Glomerular visceral epithelial cell (primary cell): Measurements from ENCODE around the gene TRABD.

ENCODE experiments used
- DNase-seq: peaks from one replicate; pipeline ENCODE4 v3.0.0-alpha.2; 2016; ENCODE audit errors: extremely low spot score

The TRABD gene

DNA sequence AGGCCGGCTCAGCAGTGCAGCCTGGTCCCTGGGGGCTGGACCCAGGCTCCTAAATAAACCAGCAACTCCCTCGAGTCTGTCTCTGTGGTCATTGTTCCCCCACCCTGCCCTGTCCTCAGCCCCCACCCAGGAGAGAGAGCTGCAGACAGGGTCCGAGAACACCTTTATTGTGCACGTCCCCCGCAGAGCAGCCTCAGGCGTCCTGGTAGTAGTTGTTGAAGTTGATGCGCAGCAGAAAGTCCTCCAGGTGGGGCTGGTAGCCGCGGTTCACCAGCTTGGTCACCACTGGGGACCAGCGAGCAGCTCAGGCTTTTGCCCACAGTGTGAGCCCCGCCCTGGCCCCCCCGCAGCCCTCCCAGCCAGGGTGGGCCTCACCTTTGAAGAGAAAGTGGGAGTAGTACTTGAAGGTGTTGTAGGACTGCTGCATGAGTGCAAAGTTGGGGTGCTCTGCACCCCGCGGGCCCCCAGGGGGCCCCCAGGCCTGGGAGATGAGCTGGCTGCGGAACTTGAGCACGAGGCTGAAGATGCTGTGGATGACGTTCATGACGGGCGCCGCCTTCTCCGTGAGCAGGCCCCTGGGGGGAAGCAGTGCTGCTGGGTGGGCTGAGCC lies 31.9 kb downstream of the TRABD start:
- no peak for DNase-seq

GRCh38 chr22:50218153-50218995 lies 32.7 kb downstream of the TRABD start:
- no peak for DNase-seq

DNA sequence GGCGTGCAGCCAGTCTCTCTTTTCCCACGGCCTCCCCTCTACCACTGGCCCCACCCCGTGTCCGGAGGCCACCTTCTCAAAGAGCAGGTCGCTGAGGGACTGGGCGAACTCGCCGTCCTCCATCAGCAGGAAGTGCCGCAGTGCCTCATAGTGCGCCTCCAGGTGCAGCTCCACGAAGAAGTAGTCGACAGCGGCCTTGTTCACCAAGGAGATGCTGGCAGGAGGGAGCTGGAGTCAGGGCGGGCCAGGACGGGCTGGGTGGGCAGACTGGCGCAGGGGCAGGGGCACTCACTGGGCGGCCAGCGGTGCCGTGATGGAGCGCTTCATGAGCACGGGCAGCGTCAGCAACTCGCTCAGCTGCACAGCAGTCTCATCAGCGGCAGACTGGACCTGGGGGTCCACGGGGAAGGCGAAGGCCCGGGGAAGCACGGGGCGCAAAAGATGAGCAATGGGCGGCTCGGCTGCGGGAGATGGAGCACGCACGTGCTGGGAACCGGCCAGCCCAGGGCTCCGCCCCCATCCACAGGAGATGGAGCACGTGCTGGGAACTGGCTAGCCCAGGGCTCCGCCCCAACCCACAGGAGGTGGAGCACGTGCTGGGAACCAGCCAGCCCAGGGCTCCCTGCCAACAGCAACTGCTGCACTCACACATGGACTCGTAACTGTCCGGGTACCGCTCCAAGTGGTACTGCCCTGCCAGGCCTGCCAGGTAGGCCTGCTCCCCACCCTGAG lies 33.4 kb downstream of the TRABD start:
- DNase-seq, result peak; percentile 55

- no peak for DNase-seq
These were observed 34.3 kb downstream of the TRABD start for GRCh38 chr22:50219800-50220602.

- DNase-seq, result no peak
These were observed 35.1 kb downstream of the TRABD start for GRCh38 chr22:50220603-50221409.

- no peak for DNase-seq
These were observed 35.9 kb downstream of the TRABD start for GRCh38 chr22:50221410-50222300.

DNA sequence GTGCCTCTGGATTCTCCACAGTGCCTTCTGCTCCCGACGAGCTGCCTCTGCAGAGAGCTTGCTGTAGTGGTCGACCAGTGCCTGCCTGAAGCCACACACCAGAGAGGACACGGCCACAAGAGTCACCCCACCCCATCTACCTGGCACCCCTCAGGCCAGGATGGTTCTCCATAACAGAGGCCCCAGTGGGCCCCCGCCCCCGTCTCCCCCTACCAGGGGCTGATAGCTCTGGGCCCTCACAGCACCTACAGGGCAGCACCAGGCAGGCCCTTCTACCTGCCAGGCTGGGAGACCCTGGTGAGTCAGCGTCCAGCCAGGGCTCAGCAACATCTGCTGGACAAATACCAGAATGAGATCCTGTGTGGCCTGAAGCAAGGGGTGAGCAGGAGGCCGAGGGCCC lies 36.8 kb downstream of the TRABD start:
- no peak for DNase-seq

DNA sequence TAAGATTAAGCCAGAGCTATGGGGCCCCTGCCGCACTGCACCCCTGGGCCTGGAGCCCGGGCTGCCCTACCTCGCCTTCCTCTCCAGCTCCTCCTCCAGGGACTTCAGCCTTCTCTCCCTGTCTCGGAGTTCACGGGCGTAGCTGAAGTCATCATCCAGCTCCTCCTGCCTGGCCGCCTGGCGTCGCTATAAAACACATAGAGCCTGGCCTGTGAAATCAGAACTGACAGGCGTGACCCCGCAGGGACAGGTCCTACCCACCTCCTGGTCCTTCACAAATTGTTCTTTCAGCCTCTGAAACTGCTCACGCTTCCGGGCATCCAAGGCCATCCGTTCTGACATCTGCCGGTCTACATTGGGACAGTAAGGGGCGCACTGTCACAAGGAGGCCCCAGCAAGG lies 38.4 kb downstream of the TRABD start:
- no peak for DNase-seq

DNA sequence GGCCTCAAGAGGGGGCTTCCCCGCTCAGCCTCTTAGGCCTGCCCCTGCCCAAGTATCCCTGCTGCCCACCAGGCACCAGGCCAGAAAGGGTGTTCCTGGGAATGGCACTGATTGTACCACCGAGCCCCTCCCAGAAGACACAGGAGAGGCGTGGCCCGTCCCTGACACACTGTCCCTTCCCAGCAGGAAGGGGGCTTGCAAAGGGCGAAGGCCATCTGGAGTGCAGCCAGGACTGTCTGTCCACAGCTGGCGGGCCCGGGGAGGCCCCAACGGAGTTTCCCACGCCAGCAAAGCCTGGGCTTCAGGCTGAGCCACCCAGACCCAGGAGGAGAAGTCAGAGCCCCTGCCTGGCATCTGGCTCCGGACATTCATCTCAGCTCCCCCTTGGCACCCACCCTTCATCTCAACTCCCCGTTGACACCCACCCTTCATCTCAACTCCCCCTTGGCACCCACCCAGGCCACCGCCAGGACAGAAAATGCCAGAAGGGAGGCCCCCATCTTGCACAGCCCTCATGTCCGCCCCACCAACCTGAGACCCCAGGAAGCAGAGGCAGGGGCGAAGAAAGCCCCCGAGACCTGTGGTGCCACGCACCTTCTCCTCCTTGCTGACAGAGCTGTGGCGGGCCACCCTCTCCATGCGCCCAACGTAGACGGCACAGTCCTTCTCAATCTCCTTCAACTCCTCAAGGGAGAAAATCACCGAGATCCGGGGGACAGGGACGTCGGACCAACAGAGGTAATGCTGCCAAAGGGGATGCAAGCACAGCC lies 39.7 kb downstream of the TRABD start:
- no peak for DNase-seq

DNA sequence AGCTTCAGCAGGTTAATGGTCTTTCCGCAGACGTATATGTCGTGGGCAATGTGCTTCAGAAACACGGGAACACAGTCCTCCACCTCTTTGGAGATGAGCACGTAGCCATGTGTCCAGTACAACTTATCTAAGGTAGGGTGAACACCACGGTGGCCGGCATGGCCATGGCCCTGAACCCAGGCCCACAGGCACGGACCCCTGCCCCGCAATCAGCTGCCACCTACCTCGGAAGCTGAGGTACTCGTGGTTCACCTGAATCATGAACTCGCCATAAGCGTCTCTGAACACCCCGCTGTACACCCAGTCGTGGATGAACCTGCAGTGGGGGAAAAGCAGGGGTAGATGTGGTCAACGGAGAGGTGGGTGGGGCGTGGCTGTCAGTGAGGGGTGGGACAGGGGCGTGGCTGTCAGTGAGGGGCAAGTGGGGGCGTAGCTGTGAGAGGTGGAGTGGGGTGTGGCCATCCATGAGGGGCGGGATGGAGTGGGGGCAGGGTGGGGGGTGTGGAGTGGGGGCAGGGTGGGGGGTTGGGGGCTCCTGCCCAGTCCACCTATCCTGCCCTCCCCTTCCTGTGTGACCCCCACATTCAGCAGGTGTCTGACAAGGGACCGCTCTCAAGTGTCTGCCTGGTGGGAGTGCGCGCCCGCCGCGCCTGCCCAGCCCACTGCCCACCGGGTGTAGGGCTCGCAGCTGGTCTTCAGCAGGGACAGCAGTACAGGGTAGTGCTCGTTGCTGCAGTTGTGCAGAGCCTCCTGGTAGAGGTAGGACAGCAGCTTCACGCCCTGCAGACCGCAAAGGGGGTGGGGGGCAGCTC lies 40.6 kb downstream of the TRABD start:
- DNase-seq, result no peak

GRCh38 chr22:50226875-50227165 lies 41.1 kb downstream of the TRABD start:
- DNase-seq, result no peak

GRCh38 chr22:50227579-50228215 lies 42.0 kb downstream of the TRABD start:
- DNase-seq, result no peak

- no peak for DNase-seq
These were observed 42.7 kb downstream of the TRABD start for GRCh38 chr22:50228366-50228765.

DNA sequence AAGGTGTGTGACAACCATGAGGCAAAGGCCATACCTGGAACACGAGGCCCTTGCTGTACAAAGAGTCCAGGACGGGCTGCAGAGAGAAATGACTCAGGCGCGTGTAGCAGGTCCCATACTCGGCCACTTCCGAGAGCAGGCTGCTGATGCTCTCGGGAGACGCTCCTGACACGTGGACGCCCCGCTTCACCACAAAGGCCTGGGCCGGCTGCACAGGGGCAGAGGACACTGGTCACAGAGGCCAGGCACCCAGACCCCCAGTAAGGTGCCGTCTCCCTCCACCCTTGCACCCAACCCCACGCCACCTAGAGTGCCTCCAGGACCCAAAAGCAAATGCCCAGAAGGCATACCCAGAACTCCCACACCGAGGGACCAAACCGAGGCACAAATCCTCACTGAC lies 43.7 kb downstream of the TRABD start:
- DNase-seq, result no peak

- no peak for DNase-seq
These were observed 46.9 kb downstream of the TRABD start for GRCh38 chr22:50232481-50233151.

DNA sequence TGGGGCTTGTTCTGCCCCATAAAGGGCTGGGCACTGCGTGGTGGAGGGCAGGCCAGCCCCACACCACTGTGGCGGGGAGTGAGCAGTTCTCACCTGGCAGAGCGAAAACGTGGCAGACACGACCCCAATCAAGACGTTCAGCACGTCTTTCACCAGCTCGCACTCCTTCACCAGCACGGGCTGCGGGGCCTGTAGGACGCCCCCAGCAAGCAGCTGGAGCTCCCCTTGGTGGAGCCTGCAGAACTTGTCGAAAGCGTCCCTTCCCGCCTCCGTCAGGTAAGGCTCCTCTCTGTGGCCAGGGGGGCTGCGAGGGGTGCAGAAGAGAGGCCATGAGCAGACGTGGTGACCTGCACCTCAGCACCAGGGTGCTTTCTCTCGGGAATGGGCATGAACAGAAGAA lies 47.5 kb downstream of the TRABD start:
- DNase-seq, result no peak

- no peak for DNase-seq
These were observed 51.2 kb downstream of the TRABD start for GRCh38 chr22:50236731-50237409.
